Tibial nerve (tissue), 4 donors: ENCODE measurements around the gene PLD2. TPM values are rescaled to one million over a fixed set of nuclear protein-coding genes. Genes with fewer than 3 reads are reported as not detected.

Source experiments
- DNase-seq, 2 donors: peaks; one replicate each; pipeline ENCODE4 v3.0.0-alpha.2; 2019; ENCODE audit warnings: low spot score in 2 of 2
- H3K27ac ChIP-seq, 4 donors: fragments of 200-600 bp; sonication (generic) in 3 of 4; one replicate each; pipeline ENCODE4 v1.5.1; 2017 to 2019; ENCODE audit warnings: mild to moderate bottlenecking in 1 of 4
- H3K27me3 ChIP-seq, 2 donors: fragments of 200-600 bp; sonication (generic) in 1 of 2; one replicate each; pipeline versions ENCODE4 v1.5.1 to v1.6.0; 2017 to 2019
- H3K36me3 ChIP-seq, 3 donors: fragments of 200-600 bp; sonication (generic); one replicate each; pipeline ENCODE4 v1.5.1; 2018 to 2019
- H3K4me1 ChIP-seq, 4 donors: fragments of 200-600 bp; sonication (generic) in 3 of 4; one replicate each; pipeline ENCODE4 v1.5.1; 2017 to 2019
- H3K4me3 ChIP-seq, 4 donors: fragments of 200-600 bp; sonication (generic) in 3 of 4; one replicate each; pipeline ENCODE4 v1.5.1; 2017 to 2019; ENCODE audit warnings: mild to moderate bottlenecking in 1 of 4, moderate library complexity in 1 of 4
- H3K9me3 ChIP-seq, 4 donors: fragments of 200-600 bp; sonication (generic) in 3 of 4; one replicate each; pipeline ENCODE4 v1.5.1; 2017 to 2019
- CTCF ChIP-seq, 5 experiments: fragments of 200-600 bp in 3 of 5; fragments of 450-650 bp in 2 of 5; sonication (generic) in 3 of 5; IDR thresholded peaks; one replicate each; pipeline ENCODE4 v1.5.1; 2016 to 2019; ENCODE audit warnings: antibody characterized with exemption in 5 of 5, mild to moderate bottlenecking in 3 of 5, moderate library complexity in 2 of 5
- EP300 ChIP-seq, 2 donors: sonication (generic); formaldehyde crosslinking; IDR thresholded peaks; one replicate each; pipeline ENCODE4 v1.6.1; 2017; ENCODE audit warnings: antibody characterized with exemption in 2 of 2, mild to moderate bottlenecking in 1 of 2
- POLR2A ChIP-seq, 2 donors: fragments of 450-650 bp; IDR thresholded peaks; one replicate each; pipeline ENCODE4 v1.6.1; 2017; ENCODE audit warnings: antibody characterized with exemption in 2 of 2, mild to moderate bottlenecking in 2 of 2, moderate library complexity in 2 of 2
- WGBS, 2 donors: methylation state at CpG; one replicate each; pipeline ENCODE4 v1.1.5; 2018; 5-methylcytosine and 5-hydroxymethylcytosine counted together
- total RNA-seq, 4 donors: library from RNA; depleted of rRNA; stranded (reverse); fragments of >200 nt; gene quantifications; one replicate each; pipeline ENCODE4 v1.1.0, GENCODE V29; 2016

Gene PLD2
- total RNA-seq, 4 donors from 2014 or later = 17.2 to 63.0 (median 30.1) TPM

- Histone ChIP-seq H3K27ac (peak overlapping the region in 1 of 4 donors; percentile 1), H3K27me3 (no peaks in the 10 kb centered on the region)
- 74 to 75% methylated on average over 8 of the region's 8 CpGs for WGBS, 2 donors
Measured at GRCh38 chr17:4839965-4840892, 33.3 kb downstream of the PLD2 start.

DNA sequence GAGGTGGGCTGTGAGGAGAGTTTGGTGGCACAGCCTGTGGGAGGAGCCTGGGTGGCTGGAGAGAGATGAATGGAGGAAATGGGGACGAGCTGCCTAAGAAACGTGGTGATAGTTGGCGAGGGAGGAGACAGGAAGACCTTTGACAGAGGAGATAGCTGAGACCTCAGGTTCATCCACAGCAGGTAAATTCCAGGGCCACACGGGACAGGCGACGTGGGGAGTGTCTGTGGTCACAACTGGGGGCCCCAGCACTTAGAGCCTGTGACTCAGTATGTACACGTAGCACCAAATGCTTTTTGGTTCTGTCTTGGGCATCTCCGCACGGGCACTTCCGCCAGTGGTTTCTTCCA lies 33.9 kb downstream of the PLD2 start:
- Histone ChIP-seq H3K4me3 (no peak overlapping the region), H3K36me3 (no peaks in the 10 kb centered on the region), H3K27ac (no peak overlapping the region), H3K27me3 (no peaks in the 10 kb centered on the region), H3K4me1 (peaks cover 0 to 80% (median 19%) of the 10 kb centered on the region in 4 donors), H3K9me3 (no peaks in the 10 kb centered on the region)
- no peak for DNase-seq
- 83 to 91% methylated on average over 10 of the region's 10 CpGs for WGBS, 2 donors
- TF ChIP-seq POLR2A (IDR thresholded peaks at IDR 0.05) (no peak), EP300 (IDR thresholded peaks at IDR 0.05) (no peak), CTCF (IDR thresholded peaks at IDR 0.05) (no peak)

More at GRCh38 chr17:4839965-4840892, 33.3 kb downstream of the PLD2 start:
- Histone ChIP-seq H3K4me3 (no peak overlapping the region), H3K4me1 (peaks cover 0 to 80% (median 23%) of the 10 kb centered on the region in 4 donors), H3K36me3 (no peaks in the 10 kb centered on the region), H3K9me3 (no peaks in the 10 kb centered on the region)
- TF ChIP-seq EP300 (IDR thresholded peaks at IDR 0.05) (no peak), CTCF (IDR thresholded peaks at IDR 0.05) (no peak)
- DNase-seq = no peak

- Histone ChIP-seq H3K4me3 (no peak overlapping the region), H3K27me3 (no peaks in the 10 kb centered on the region), H3K27ac (peak overlapping the region in 2 of 4 donors; percentile 60 to 79), H3K4me1 (peaks cover 0 to 79% (median 12%) of the 10 kb centered on the region in 4 donors), H3K36me3 (no peaks in the 10 kb centered on the region), H3K9me3 (no peaks in the 10 kb centered on the region)
- DNase-seq = no peak
- TF ChIP-seq POLR2A (IDR thresholded peaks at IDR 0.05) (no peak), EP300 (IDR thresholded peaks at IDR 0.05) (no peak), CTCF (IDR thresholded peaks at IDR 0.05) (no peak)
- WGBS, 2 donors = 97 to 98% methylated on average over 3 of the region's 3 CpGs
Measured at GRCh38 chr17:4842376-4842775, 35.4 kb downstream of the PLD2 start.

DNA sequence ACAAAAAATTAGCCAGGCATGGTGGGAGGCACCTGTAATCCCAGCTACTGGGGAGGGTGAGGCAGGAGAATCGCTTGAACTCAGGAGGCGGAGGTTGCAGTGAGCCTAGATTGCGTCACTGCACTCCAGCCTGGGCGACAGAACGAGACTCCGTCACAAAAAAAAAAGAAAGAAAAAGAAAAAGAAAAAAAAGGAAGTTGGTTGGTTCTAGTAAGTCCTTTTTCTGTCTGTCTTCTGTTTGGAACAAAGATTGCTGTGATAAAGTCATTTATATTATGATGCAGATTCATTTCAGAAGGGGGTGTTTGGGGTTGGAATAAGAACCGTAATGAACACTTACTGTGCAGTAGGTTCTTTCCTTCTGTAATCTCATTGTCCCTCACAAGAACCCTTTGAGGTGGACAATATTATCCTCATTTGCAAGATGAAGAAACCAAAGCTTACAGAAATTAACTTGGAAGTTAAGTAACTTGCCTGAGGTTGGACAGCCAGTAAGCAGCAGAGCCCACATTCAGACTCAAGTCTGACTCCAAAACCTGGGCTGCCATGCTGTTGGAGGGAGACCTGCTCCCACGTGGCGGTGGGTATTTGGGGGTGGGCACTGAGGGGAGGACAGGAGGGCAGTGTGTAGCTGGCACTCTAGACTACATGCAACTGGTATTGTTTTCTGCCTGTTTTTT lies 36.5 kb downstream of the PLD2 start:
- Histone ChIP-seq H3K4me1 (peaks cover 0 to 79% (median 10%) of the 10 kb centered on the region in 4 donors), H3K27me3 (no peaks in the 10 kb centered on the region), H3K27ac (peak overlapping the region in 2 of 4 donors; percentile 60 to 79), H3K36me3 (no peaks in the 10 kb centered on the region), H3K4me3 (no peak overlapping the region), H3K9me3 (no peaks in the 10 kb centered on the region)
- DNase-seq = no peak
- TF ChIP-seq POLR2A (IDR thresholded peaks at IDR 0.05) (no peak), CTCF (IDR thresholded peaks at IDR 0.05) (no peak), EP300 (IDR thresholded peaks at IDR 0.05) (no peak)
- 44 to 52% methylated on average over 9 of the region's 9 CpGs for WGBS, 2 donors

DNA sequence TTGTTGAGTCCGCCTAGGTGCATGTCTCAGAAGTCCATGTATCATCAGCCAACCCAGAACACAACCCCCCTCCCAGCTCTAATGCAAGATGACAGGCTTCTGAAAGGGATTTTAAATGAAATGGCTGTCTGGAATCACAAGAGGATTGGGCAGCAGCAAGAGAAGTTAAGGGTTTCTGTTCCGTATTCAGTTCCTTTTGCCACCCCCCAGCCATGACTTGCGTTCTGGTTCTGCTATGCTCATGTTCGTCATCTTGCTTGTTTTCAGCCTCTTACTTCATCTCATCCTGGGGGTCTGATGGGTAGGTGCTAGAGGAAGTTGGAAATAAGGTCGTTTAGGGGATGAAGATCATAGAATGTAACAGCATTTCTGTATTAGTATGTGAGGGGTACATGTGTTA lies 38.2 kb downstream of the PLD2 start:
- 76 to 84% methylated on average over 5 of the region's 5 CpGs for WGBS, 2 donors
- Histone ChIP-seq H3K9me3 (no peaks in the 10 kb centered on the region), H3K36me3 (no peaks in the 10 kb centered on the region), H3K27ac (peak overlapping the region in 2 of 4 donors; percentile 4 to 79), H3K27me3 (no peaks in the 10 kb centered on the region), H3K4me1 (peaks cover 0 to 89% (median 9%) of the 10 kb centered on the region in 4 donors), H3K4me3 (no peak overlapping the region)
- DNase-seq = no peak
- TF ChIP-seq EP300 (IDR thresholded peaks at IDR 0.05) (peak in 1 of 2 donors; percentile 17), POLR2A (IDR thresholded peaks at IDR 0.05) (no peak), CTCF (IDR thresholded peaks at IDR 0.05) (no peak)
